Mesendoderm (in vitro differentiated cells): ENCODE measurements around the gene HDAC7.
A peak's percentile ranks its signal among the peaks of the same experiment; 100 is the strongest.

ENCODE experiments used
- DNase-seq: peaks from one replicate; pipeline ENCODE4 v3.0.0; 2013
- H2AK5ac ChIP-seq: 2 replicates; pipeline ENCODE4 v1.6.1; 2013; ENCODE audit warnings: low read length, inconsistent platforms
- H2BK120ac ChIP-seq: 2 replicates; pipeline ENCODE4 v1.6.1; 2013; ENCODE audit warnings: low read depth, mild to moderate bottlenecking, low read length, moderate library complexity, mixed read lengths
- H2BK15ac ChIP-seq: replicated peaks from 2 replicates; pipeline ENCODE4 v1.6.1; 2013; ENCODE audit warnings: low read depth, mild to moderate bottlenecking, moderate library complexity
- H2BK5ac ChIP-seq: 2 replicates; pipeline ENCODE4 v1.6.1; 2013; ENCODE audit warnings: low read length, inconsistent platforms
- H3K18ac ChIP-seq: 2 replicates; pipeline ENCODE4 v1.6.1; 2013; ENCODE audit warnings: mild to moderate bottlenecking, low read length, mixed read lengths
- H3K23ac ChIP-seq: one replicate; pipeline ENCODE4 v1.6.1; 2013; ENCODE audit warnings: low read length
- H3K27ac ChIP-seq: 2 replicates; pipeline ENCODE4 v1.5.1; 2013; ENCODE audit warnings: low read depth, mild to moderate bottlenecking, inconsistent platforms, low read length, moderate library complexity
- H3K27me3 ChIP-seq: 2 replicates; pipeline ENCODE4 v1.6.1; 2013; ENCODE audit warnings: low read length, control low read depth, mild to moderate bottlenecking, inconsistent platforms; ENCODE audit not compliant: insufficient read depth, poor library complexity
- H3K36me3 ChIP-seq: 2 replicates; pipeline ENCODE4 v1.6.1; 2013; ENCODE audit warnings: low read length, inconsistent platforms; ENCODE audit not compliant: control insufficient read depth, insufficient read depth
- H3K4ac ChIP-seq: one replicate; pipeline ENCODE4 v1.6.1; 2013; ENCODE audit warnings: low read depth, mild to moderate bottlenecking, low read length, moderate library complexity
- H3K4me1 ChIP-seq: 2 replicates; pipeline ENCODE4 v1.6.1; 2013; ENCODE audit warnings: low read depth, low read length, inconsistent platforms; ENCODE audit not compliant: control insufficient read depth
- H3K4me2 ChIP-seq: 2 replicates; pipeline ENCODE4 v1.6.1; 2013; ENCODE audit warnings: low read length
- H3K4me3 ChIP-seq: 2 replicates; pipeline ENCODE4 v1.5.1; 2013; ENCODE audit warnings: mild to moderate bottlenecking, low read length
- H3K56ac ChIP-seq: one replicate; pipeline ENCODE4 v1.6.1; 2013; ENCODE audit warnings: low read length
- H3K79me1 ChIP-seq: 2 replicates; pipeline ENCODE4 v1.6.1; 2013; ENCODE audit warnings: low read length, inconsistent platforms
- H3K79me2 ChIP-seq: 2 replicates; pipeline ENCODE4 v1.6.1; 2013; ENCODE audit warnings: mild to moderate bottlenecking, low read length; ENCODE audit not compliant: control insufficient read depth, insufficient read depth
- H3K9ac ChIP-seq: 2 replicates; pipeline ENCODE4 v1.6.1; 2013; ENCODE audit warnings: low read length, inconsistent platforms
- H4K5ac ChIP-seq: one replicate; pipeline ENCODE4 v1.6.1; 2013; ENCODE audit warnings: low read length
- H4K8ac ChIP-seq: one replicate; pipeline ENCODE4 v1.6.1; 2013; ENCODE audit warnings: low read depth, mild to moderate bottlenecking, control low read depth, low read length, moderate library complexity
- WGBS: extraction: QIAGEN DNeasy Blood & Tissue Kit; methylation state at CpG from one replicate; pipeline ENCODE4 v1.1.7; 2013; ENCODE audit warnings: low lambda C conversion rate, missing lambda C conversion rate; ENCODE audit not compliant: insufficient coverage; ENCODE audit errors: extremely low coverage; 5-methylcytosine and 5-hydroxymethylcytosine counted together

HDAC7 gene

GRCh38 chr12:47745485-47746041 lies 74.1 kb downstream of the HDAC7 start:
- Histone ChIP-seq H2BK5ac (no peak overlapping the region), H4K5ac (no peak overlapping the region), H3K23ac (no peak overlapping the region), H3K36me3 (no peaks in the 10 kb centered on the region), H2BK120ac (no peak overlapping the region), H3K18ac (no peak overlapping the region), H3K56ac (no peak overlapping the region), H3K79me2 (no peaks in the 10 kb centered on the region), H3K4ac (no peak overlapping the region), H3K4me2 (no peak overlapping the region), H3K4me3 (no peak overlapping the region), H3K27me3 (no peaks in the 10 kb centered on the region), H4K8ac (no peak overlapping the region), H3K27ac (no peak overlapping the region), H3K79me1 (no peaks in the 10 kb centered on the region), H3K9ac (no peak overlapping the region), H2AK5ac (no peak overlapping the region), H2BK15ac (no peak overlapping the region), H3K4me1 (no peaks in the 10 kb centered on the region)
- DNase-seq, result no peak
- WGBS, result no CpG with 5 or more reads among the region's 16 CpGs

- H2BK120ac ChIP-seq, result no peak overlapping the region
Measured at GRCh38 chr12:47744778-47745436, 74.8 kb downstream of the HDAC7 start.

GRCh38 chr12:47744005-47744651 lies 75.6 kb downstream of the HDAC7 start:
- no peak overlapping the region for H2BK15ac ChIP-seq
- H3K79me2 ChIP-seq, result no peaks in the 10 kb centered on the region
- H3K79me1 ChIP-seq, result no peaks in the 10 kb centered on the region
- H3K56ac ChIP-seq, result peak overlapping the region; percentile 9
- WGBS, result no CpG with 5 or more reads among the region's 10 CpGs
- H3K18ac ChIP-seq, result no peak overlapping the region
- H2BK5ac ChIP-seq, result no peak overlapping the region
- no peaks in the 10 kb centered on the region for H3K4me1 ChIP-seq
- no peak overlapping the region for H3K4me2 ChIP-seq
- H3K4ac ChIP-seq, result no peak overlapping the region
- H4K5ac ChIP-seq, result no peak overlapping the region
- peak; percentile 85 for DNase-seq
- H3K23ac ChIP-seq, result no peak overlapping the region
- no peak overlapping the region for H3K9ac ChIP-seq
- H3K27ac ChIP-seq, result no peak overlapping the region
- H4K8ac ChIP-seq, result no peak overlapping the region
- H3K4me3 ChIP-seq, result no peak overlapping the region
- no peaks in the 10 kb centered on the region for H3K27me3 ChIP-seq
- no peak overlapping the region for H2BK120ac ChIP-seq
- no peak overlapping the region for H2AK5ac ChIP-seq
- H3K36me3 ChIP-seq, result no peaks in the 10 kb centered on the region

More at GRCh38 chr12:47744778-47745436, 74.8 kb downstream of the HDAC7 start:
- Histone ChIP-seq H3K4me3 (no peak overlapping the region), H4K5ac (no peak overlapping the region), H3K4me1 (no peaks in the 10 kb centered on the region), H2BK15ac (no peak overlapping the region), H3K36me3 (no peaks in the 10 kb centered on the region), H3K18ac (no peak overlapping the region), H3K79me1 (no peaks in the 10 kb centered on the region), H3K27me3 (no peaks in the 10 kb centered on the region), H3K79me2 (no peaks in the 10 kb centered on the region), H4K8ac (no peak overlapping the region), H3K27ac (no peak overlapping the region), H2AK5ac (no peak overlapping the region), H3K23ac (no peak overlapping the region), H3K4ac (no peak overlapping the region), H2BK5ac (no peak overlapping the region), H3K56ac (no peak overlapping the region), H3K9ac (no peak overlapping the region), H3K4me2 (no peak overlapping the region)
- WGBS, result no CpG with 5 or more reads among the region's 8 CpGs
- no peak for DNase-seq

- Histone ChIP-seq H3K56ac (peak overlapping the region; percentile 9), H3K4me2 (no peak overlapping the region), H3K27me3 (no peaks in the 10 kb centered on the region), H3K4ac (no peak overlapping the region), H2BK5ac (no peak overlapping the region), H3K79me2 (no peaks in the 10 kb centered on the region), H4K8ac (no peak overlapping the region), H3K4me3 (no peak overlapping the region), H3K27ac (no peak overlapping the region), H3K9ac (no peak overlapping the region), H2BK15ac (no peak overlapping the region), H4K5ac (no peak overlapping the region), H3K4me1 (no peaks in the 10 kb centered on the region), H3K23ac (no peak overlapping the region), H2AK5ac (no peak overlapping the region), H2BK120ac (no peak overlapping the region), H3K18ac (no peak overlapping the region), H3K36me3 (no peaks in the 10 kb centered on the region), H3K79me1 (no peaks in the 10 kb centered on the region)
- DNase-seq, result no peak
- no CpG with 5 or more reads among the region's 9 CpGs for WGBS
Measured at GRCh38 chr12:47743311-47743860, 76.3 kb downstream of the HDAC7 start.

- Histone ChIP-seq H3K79me2 (no peaks in the 10 kb centered on the region), H3K56ac (no peak overlapping the region), H2BK120ac (no peak overlapping the region), H4K8ac (no peak overlapping the region), H4K5ac (no peak overlapping the region), H3K9ac (no peak overlapping the region), H3K27me3 (no peaks in the 10 kb centered on the region), H3K18ac (no peak overlapping the region), H2BK15ac (no peak overlapping the region), H2BK5ac (no peak overlapping the region), H3K4me3 (no peak overlapping the region), H3K4me2 (no peak overlapping the region), H2AK5ac (no peak overlapping the region), H3K79me1 (no peaks in the 10 kb centered on the region), H3K4ac (no peak overlapping the region), H3K27ac (no peak overlapping the region), H3K4me1 (no peaks in the 10 kb centered on the region), H3K36me3 (no peaks in the 10 kb centered on the region), H3K23ac (no peak overlapping the region)
- DNase-seq, result peak; percentile 65
- WGBS, result no CpG with 5 or more reads among the region's 7 CpGs
Measured at GRCh38 chr12:47742253-47742825, 77.4 kb downstream of the HDAC7 start.
